GM12865 (cell line): ENCODE results near the gene ANKH.
A peak's percentile ranks its signal among the peaks of the same experiment; 100 is the strongest.

Experiments used
- DNase-seq: peaks from one replicate; pipeline ENCODE4 v3.0.0; 2010; ENCODE audit warnings: low read depth
- H3K4me3 ChIP-seq: 2 replicates; pipeline ENCODE4 v1.5.1; 2011; ENCODE audit warnings: mild to moderate bottlenecking, low read depth, low read length, control low read depth
- TF ChIP-seq, protein P1 (sequence below): IDR thresholded peaks from 2 replicates; pipeline ENCODE4 v1.5.1; 2011; ENCODE audit warnings: low read length, control low read depth, low read depth, inconsistent platforms; ENCODE audit not compliant: insufficient read depth; ENCODE audit errors: missing control alignments

ANKH gene

GRCh38 chr5:14876095-14876494, 4.5 kb upstream of the ANKH start:
- no peak overlapping the region for H3K4me3 ChIP-seq

GRCh38 chr5:14873790-14874189, 2.2 kb upstream of the ANKH start:
- no peak for DNase-seq
- H3K4me3 ChIP-seq: no peak overlapping the region
- TF ChIP-seq, protein P1, sequence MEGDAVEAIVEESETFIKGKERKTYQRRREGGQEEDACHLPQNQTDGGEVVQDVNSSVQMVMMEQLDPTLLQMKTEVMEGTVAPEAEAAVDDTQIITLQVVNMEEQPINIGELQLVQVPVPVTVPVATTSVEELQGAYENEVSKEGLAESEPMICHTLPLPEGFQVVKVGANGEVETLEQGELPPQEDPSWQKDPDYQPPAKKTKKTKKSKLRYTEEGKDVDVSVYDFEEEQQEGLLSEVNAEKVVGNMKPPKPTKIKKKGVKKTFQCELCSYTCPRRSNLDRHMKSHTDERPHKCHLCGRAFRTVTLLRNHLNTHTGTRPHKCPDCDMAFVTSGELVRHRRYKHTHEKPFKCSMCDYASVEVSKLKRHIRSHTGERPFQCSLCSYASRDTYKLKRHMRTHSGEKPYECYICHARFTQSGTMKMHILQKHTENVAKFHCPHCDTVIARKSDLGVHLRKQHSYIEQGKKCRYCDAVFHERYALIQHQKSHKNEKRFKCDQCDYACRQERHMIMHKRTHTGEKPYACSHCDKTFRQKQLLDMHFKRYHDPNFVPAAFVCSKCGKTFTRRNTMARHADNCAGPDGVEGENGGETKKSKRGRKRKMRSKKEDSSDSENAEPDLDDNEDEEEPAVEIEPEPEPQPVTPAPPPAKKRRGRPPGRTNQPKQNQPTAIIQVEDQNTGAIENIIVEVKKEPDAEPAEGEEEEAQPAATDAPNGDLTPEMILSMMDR: no peak

More at GRCh38 chr5:14876095-14876494, 4.5 kb upstream of the ANKH start:
- TF ChIP-seq, protein P1: no peak
- no peak for DNase-seq

- no peak overlapping the region for H3K4me3 ChIP-seq
Measured at GRCh38 chr5:14873093-14873492, 1.5 kb upstream of the ANKH start.

DNA sequence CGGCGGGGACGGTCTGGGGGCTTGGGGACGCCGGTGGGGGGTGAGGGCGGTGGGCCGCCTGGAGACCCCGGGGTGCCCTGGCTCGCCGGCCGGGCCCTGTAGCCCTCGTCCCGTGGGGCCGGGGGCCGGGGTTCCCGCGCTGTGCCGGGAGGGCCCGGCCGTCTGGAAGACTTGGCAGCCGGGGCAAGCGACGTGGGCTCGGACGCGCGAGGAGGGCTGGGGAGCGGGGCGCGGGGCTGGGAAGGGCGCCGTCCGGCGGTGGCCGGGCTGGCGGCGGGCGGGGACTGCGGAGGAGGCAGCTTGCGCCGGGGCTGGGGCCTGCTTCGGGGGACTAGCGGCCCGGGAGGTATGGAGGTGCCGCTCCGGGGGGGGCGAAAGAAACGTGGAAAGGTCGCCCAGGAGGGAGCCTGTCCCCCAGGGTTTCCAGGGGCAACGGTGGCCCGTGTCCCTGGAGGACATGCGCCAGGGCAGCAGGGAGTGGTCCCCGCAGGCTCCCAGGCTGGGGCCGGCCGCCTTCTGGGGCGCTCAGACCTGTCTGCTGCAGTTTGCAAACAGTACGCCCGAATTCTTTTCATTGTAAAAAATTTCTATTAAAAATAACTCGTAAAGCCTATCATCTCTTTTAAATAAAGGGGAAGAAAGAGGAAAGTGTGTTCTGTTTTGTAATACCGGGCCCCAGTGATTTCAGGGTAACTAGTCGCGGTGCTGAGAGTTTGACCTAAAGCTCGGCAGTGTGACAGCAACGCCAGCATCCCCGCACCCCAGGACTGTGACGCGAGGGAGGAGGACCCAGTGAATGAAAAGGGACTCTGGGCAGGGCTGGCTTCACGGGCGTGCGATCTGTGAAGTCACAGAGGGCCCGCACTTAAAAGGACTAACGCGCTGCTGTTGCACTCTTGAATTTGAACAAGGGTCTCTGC, 752 bp upstream of the ANKH start:
- H3K4me3 ChIP-seq: peak overlapping the region; percentile 59
- DNase-seq: peak; percentile 55
- TF ChIP-seq, protein P1: no peak

More at GRCh38 chr5:14873093-14873492, 1.5 kb upstream of the ANKH start:
- DNase-seq: no peak
- TF ChIP-seq, protein P1: no peak

DNA sequence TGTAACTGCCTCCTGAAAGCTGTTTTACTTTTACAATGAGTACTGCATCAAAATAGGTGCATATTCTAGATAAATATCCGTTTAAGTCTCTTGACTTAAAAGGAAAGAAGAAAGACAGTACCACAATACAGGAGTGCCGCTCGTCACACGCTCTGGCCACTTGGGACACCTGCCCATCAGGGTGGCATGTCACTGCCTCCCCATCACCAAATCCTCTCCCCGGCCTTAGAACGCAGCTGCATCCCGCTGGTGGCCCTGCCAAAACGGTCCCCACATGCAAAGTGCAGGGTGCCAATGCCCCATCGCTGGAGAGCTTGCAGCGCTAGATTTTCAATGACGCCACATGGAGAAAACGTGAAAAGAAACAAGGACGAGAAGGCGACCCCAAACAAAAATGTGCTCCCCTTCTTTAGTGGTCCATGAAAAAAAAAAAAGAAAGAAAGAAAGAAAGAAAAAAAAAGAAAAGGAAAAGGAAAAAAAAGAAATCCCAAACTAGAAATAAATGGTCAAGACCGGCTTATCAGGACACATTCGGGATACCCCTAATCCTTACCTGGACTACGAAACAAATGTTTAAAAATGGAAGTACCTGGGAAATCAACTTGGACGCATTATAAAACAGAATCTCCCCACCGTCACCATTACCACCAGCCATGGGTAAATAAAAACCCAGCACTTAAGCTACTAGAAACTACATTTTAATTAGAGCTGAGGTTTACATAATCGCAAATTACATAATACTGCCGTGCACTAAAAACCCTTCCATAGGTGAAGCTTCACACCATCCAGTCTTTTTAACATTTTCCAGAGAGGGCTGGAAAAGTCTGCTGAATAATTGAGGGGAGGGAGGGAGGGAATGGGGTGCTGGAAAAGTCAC, 1.0 kb downstream of the ANKH start:
- TF ChIP-seq, protein P1: peak; percentile 10
- H3K4me3 ChIP-seq: peak overlapping the region; percentile 75
- peak; percentile 61 for DNase-seq

DNA sequence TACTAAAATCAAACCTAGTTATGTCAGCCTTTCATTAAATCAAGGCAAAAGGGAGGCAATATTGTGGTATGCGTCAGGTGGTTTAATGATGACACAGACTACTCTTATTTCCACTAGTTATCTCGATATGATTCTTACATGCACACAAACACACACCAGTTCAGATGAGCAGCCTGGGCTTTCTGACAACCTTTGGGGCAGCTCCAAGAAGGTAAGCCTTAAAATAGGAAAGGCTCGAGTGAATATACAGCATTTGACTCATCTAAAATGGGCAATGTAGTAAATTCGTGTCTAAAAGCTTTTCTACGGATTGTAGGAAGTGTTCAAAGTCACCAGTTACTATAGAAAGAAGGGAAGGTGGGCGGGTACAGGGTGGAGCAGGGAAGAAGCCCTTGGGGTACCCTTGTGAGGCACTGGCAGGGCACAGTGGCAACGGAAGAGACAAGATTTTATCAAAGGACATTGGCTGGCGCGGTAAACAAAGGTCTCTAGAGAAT, 1.9 kb downstream of the ANKH start:
- TF ChIP-seq, protein P1: no peak
- H3K4me3 ChIP-seq: no peak overlapping the region
- no peak for DNase-seq
